NCI-H774 (cell line): ENCODE results near the gene PLA2G7.
"Not testable (repeated sequence)": the region's sequence is repeated elsewhere in the genome, so short reads cannot be mapped to it uniquely, and the experiment has no call there.

Experiments
- DNase-seq: peaks from one replicate; lab custom pipeline; 2025; lab: John Stamatoyannopoulos, UW

Gene PLA2G7

GRCh38 chr6:46748940-46749503 is 13.8 kb upstream of the PLA2G7 start:
- no peak for DNase-seq

- DNase-seq: no peak
Observed at GRCh38 chr6:46746696-46747095, 11.5 kb upstream of the PLA2G7 start, which contains the start of gene ANKRD66. Gene ANKRD66 (plus strand): TSS chr6:46746933. CDS start chr6:46751949, 5,016 bp downstream.

- no peak for DNase-seq
Observed at GRCh38 chr6:46745973-46746372, 10.8 kb upstream of the PLA2G7 start.

- DNase-seq: not testable (repeated sequence)
Observed at GRCh38 chr6:46744159-46744725, 9.1 kb upstream of the PLA2G7 start.

- DNase-seq: no peak
Observed at GRCh38 chr6:46743425-46744158, 8.4 kb upstream of the PLA2G7 start.

- DNase-seq: no peak
Observed at GRCh38 chr6:46741910-46742309, 6.7 kb upstream of the PLA2G7 start.

- no peak for DNase-seq
Observed at GRCh38 chr6:46741482-46741881, 6.3 kb upstream of the PLA2G7 start.

- DNase-seq: no peak
Observed at GRCh38 chr6:46736906-46737305, 1.7 kb upstream of the PLA2G7 start.

GRCh38 chr6:46735720-46736031 is 501 bp upstream of the PLA2G7 start:
- DNase-seq: no peak

- DNase-seq: no peak
Observed at GRCh38 chr6:46733341-46733801, 1.8 kb downstream of the PLA2G7 start.

GRCh38 chr6:46730921-46731461 is 4.2 kb downstream of the PLA2G7 start:
- DNase-seq: no peak

GRCh38 chr6:46729787-46730326 is 5.3 kb downstream of the PLA2G7 start:
- DNase-seq: no peak

GRCh38 chr6:46720401-46720800 is 14.8 kb downstream of the PLA2G7 start:
- DNase-seq: no peak

GRCh38 chr6:46719099-46719498 is 16.1 kb downstream of the PLA2G7 start:
- no peak for DNase-seq

GRCh38 chr6:46715141-46715540 is 20.0 kb downstream of the PLA2G7 start:
- no peak for DNase-seq

- DNase-seq: no peak
Observed at GRCh38 chr6:46711491-46711890, 23.7 kb downstream of the PLA2G7 start.

GRCh38 chr6:46706464-46706863 is 28.7 kb downstream of the PLA2G7 start:
- no peak for DNase-seq

- no peak for DNase-seq
Observed at GRCh38 chr6:46704562-46704961, 30.6 kb downstream of the PLA2G7 start.

- no peak for DNase-seq
Observed at GRCh38 chr6:46699970-46700369, 35.2 kb downstream of the PLA2G7 start.

GRCh38 chr6:46690911-46691451 is 44.2 kb downstream of the PLA2G7 start:
- no peak for DNase-seq

GRCh38 chr6:46690141-46690755 is 44.9 kb downstream of the PLA2G7 start:
- DNase-seq: no peak

- DNase-seq: no peak
Observed at GRCh38 chr6:46689657-46690056, 45.5 kb downstream of the PLA2G7 start.
